Measurements from ENCODE around the gene EHD4.

DNA sequence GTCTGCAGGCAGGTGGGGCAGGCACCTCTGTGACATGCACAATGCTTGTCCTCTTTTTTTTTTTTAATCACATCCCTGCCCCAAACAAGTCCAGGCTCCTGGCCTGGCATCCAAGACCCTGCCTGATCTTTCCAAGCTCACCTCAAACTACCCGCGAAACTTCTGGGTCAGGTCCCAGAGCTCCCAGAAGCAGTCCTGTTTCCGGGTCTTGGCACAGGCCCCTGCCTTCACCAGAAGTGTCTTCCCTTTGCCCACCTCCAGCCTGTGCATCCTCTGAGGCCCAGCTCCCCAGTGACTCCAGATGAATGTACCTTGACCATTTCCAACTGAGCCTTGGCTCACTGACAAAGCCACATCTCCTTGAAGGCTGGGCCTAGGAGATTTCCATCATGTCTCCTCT, 25.5 kb upstream of the EHD4 start:
- TF ChIP-seq, protein P1, sequence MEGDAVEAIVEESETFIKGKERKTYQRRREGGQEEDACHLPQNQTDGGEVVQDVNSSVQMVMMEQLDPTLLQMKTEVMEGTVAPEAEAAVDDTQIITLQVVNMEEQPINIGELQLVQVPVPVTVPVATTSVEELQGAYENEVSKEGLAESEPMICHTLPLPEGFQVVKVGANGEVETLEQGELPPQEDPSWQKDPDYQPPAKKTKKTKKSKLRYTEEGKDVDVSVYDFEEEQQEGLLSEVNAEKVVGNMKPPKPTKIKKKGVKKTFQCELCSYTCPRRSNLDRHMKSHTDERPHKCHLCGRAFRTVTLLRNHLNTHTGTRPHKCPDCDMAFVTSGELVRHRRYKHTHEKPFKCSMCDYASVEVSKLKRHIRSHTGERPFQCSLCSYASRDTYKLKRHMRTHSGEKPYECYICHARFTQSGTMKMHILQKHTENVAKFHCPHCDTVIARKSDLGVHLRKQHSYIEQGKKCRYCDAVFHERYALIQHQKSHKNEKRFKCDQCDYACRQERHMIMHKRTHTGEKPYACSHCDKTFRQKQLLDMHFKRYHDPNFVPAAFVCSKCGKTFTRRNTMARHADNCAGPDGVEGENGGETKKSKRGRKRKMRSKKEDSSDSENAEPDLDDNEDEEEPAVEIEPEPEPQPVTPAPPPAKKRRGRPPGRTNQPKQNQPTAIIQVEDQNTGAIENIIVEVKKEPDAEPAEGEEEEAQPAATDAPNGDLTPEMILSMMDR (IDR thresholded peaks at IDR 0.05; ENCODE audit: low read length): no peak
- no peak for TF ChIP-seq EZH2 (optimal IDR thresholded peaks at IDR 0.05; ENCODE audit: low read depth, low read length)

All from MM.1S (cell line).